Neural progenitor cell (in vitro differentiated cells): ENCODE measurements around the gene CEP57L1. TPM values are rescaled to one million over a fixed set of nuclear protein-coding genes. Genes with fewer than 3 reads are reported as not detected.

Source experiments
- DNase-seq: peaks from one replicate; pipeline ENCODE4 v3.0.0-alpha.2; 2016; ENCODE audit warnings: low spot score
- H2AFZ ChIP-seq: fragments of 200-600 bp; sonication (generic); replicated peaks from 2 replicates; pipeline ENCODE4 v1.6.1; 2016; ENCODE audit warnings: antibody characterized with exemption
- H3F3A ChIP-seq: fragments of 200-600 bp; sonication (generic); 2 replicates; pipeline ENCODE4 v1.6.1; 2016; ENCODE audit warnings: antibody characterized with exemption, low read depth
- H3K27ac ChIP-seq: fragments of 200-600 bp; sonication (generic); 2 replicates; pipeline ENCODE4 v1.5.1; 2016; ENCODE audit warnings: mild to moderate bottlenecking
- H3K27me3 ChIP-seq: fragments of 200-600 bp; sonication (generic); 2 replicates; pipeline ENCODE4 v1.6.1; 2016; ENCODE audit warnings: mild to moderate bottlenecking, moderate library complexity
- H3K36me3 ChIP-seq: fragments of 200-600 bp; sonication (generic); 2 replicates; pipeline ENCODE4 v1.5.1; 2016
- H3K4me1 ChIP-seq: fragments of 200-600 bp; sonication (generic); 2 replicates; pipeline ENCODE4 v1.6.1; 2016; ENCODE audit warnings: mixed run types
- H3K4me2 ChIP-seq: fragments of 200-600 bp; sonication (generic); 2 replicates; pipeline ENCODE4 v1.6.1; 2016
- H3K4me3 ChIP-seq: fragments of 200-600 bp; sonication (generic); 2 replicates; pipeline ENCODE4 v1.5.1; 2016
- H3K79me2 ChIP-seq: fragments of 200-600 bp; sonication (generic); 2 replicates; pipeline ENCODE4 v1.6.1; 2016; ENCODE audit warnings: low read depth
- H3K9ac ChIP-seq: fragments of 200-600 bp; sonication (generic); 2 replicates; pipeline ENCODE4 v1.6.1; 2016
- H3K9me3 ChIP-seq: fragments of 200-600 bp; sonication (generic); 2 replicates; pipeline ENCODE4 v1.5.1; 2016; ENCODE audit warnings: low read depth
- H4K20me1 ChIP-seq: fragments of 200-600 bp; sonication (generic); 2 replicates; pipeline ENCODE4 v1.6.1; 2016; ENCODE audit warnings: low read depth
- H3K27ac Mint-ChIP-seq: 3 replicates; pipeline ENCODE4 v1.8.0; 2021; ENCODE audit warnings: mixed read lengths
- H3K27me3 Mint-ChIP-seq: 2 replicates; pipeline ENCODE4 v1.8.0; 2022; ENCODE audit warnings: low read depth, mild to moderate bottlenecking, inconsistent platforms, moderate library complexity, mixed read lengths; ENCODE audit not compliant: insufficient read depth
- H3K36me3 Mint-ChIP-seq: 3 replicates; pipeline ENCODE4 v1.8.0; 2021; ENCODE audit warnings: mixed read lengths
- H3K4me1 Mint-ChIP-seq: 3 replicates; pipeline ENCODE4 v1.8.0; 2021; ENCODE audit warnings: mixed read lengths
- H3K4me3 Mint-ChIP-seq: 3 replicates; pipeline ENCODE4 v1.8.0; 2021; ENCODE audit warnings: mild to moderate bottlenecking, moderate library complexity, mixed read lengths
- H3K9me3 Mint-ChIP-seq: 3 replicates; pipeline ENCODE4 v1.8.0; 2020; ENCODE audit warnings: mixed read lengths
- EZH2 ChIP-seq: fragments of 200-600 bp; sonication (generic); IDR thresholded peaks from 2 replicates; pipeline ENCODE4 v1.6.1; 2017; ENCODE audit warnings: antibody characterized with exemption, mild to moderate bottlenecking, moderate library complexity
- EZH2phosphoT487 ChIP-seq: fragments of 200-600 bp; sonication (generic); IDR thresholded peaks from 2 replicates; pipeline ENCODE4 v1.6.1; 2017; ENCODE audit warnings: antibody characterized with exemption
- total RNA-seq: library from RNA; depleted of rRNA; stranded (reverse); fragments of >200 nt; gene quantifications from 2 replicates; pipeline ENCODE4 v1.2.3, GENCODE V29; 2015; ENCODE audit warnings: low replicate concordance
- TF ChIP-seq, protein P1 (sequence below): fragments of 200-600 bp; sonication (generic); IDR thresholded peaks from 2 replicates; pipeline ENCODE4 v1.5.1; 2017; ENCODE audit warnings: antibody characterized with exemption, mild to moderate bottlenecking

Gene CEP57L1
- total RNA-seq, 1 donor from 2014 or later: 68.0 TPM

DNA sequence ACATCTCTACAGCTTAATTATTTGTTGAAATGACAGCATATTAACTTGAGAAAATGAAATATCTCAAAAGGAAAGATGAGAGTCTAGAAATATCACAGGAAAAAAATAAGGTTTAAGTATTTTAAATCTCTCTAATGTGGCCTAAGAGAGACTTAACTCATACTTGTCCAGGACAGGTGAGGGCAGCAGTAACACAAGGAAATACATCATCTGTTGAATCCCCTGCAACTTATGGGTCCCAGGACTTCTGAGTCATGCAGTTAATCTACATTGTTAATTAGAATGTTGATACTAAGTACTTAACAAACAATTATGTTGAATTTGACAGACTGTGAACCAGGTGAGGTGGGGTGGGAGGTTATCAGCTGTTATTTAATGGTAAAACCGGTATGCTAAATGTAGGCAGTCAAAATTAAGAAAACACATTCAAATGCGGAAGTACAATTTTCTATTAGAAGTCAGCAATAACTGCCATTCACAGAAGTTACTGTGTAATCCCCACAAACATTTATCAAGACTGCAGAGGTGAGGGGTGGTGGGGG lies 87.9 kb downstream of the CEP57L1 start:
- H3K27me3 Mint-ChIP-seq: no peaks in the 10 kb centered on the region
- no peaks in the 10 kb centered on the region for H3K36me3 ChIP-seq

DNA sequence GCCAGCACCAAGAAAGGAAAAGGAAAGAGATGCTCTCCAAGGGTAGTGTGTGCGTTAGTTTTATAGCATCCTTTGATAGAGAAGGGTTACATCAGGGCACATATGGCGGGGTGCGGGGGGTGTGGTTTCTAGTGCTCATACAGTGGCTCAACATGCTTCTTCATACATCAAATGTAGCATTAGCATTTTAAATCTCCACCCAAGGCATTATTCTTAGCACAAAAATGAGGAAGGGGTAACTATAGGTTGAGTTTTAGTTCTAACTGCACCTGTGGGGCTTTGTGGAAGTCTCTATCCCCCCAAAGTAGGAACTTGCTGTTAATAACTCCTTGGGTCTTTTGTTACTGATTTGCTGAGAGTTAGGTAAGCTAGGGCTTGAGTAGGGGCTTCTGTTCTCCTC lies 89.3 kb downstream of the CEP57L1 start:
- H3K27me3 Mint-ChIP-seq: no peaks in the 10 kb centered on the region
- Histone ChIP-seq H3K9ac (no peak overlapping the region), H2AFZ (no peak overlapping the region), H3K27ac (no peak overlapping the region), H3K79me2 (no peaks in the 10 kb centered on the region), H3K27me3 (no peaks in the 10 kb centered on the region), H3F3A (no peaks in the 10 kb centered on the region), H3K9me3 (no peaks in the 10 kb centered on the region), H3K4me2 (no peak overlapping the region), H3K36me3 (no peaks in the 10 kb centered on the region), H4K20me1 (no peaks in the 10 kb centered on the region), H3K4me1 (no peaks in the 10 kb centered on the region), H3K4me3 (no peak overlapping the region)
- TF ChIP-seq EZH2phosphoT487 (no peak), EZH2 (no peak)
- TF ChIP-seq, protein P1, sequence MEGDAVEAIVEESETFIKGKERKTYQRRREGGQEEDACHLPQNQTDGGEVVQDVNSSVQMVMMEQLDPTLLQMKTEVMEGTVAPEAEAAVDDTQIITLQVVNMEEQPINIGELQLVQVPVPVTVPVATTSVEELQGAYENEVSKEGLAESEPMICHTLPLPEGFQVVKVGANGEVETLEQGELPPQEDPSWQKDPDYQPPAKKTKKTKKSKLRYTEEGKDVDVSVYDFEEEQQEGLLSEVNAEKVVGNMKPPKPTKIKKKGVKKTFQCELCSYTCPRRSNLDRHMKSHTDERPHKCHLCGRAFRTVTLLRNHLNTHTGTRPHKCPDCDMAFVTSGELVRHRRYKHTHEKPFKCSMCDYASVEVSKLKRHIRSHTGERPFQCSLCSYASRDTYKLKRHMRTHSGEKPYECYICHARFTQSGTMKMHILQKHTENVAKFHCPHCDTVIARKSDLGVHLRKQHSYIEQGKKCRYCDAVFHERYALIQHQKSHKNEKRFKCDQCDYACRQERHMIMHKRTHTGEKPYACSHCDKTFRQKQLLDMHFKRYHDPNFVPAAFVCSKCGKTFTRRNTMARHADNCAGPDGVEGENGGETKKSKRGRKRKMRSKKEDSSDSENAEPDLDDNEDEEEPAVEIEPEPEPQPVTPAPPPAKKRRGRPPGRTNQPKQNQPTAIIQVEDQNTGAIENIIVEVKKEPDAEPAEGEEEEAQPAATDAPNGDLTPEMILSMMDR: no peak
- H3K27ac Mint-ChIP-seq: no peak overlapping the region
- H3K9me3 Mint-ChIP-seq: no peaks in the 10 kb centered on the region
- H3K4me1 Mint-ChIP-seq: no peaks in the 10 kb centered on the region
- H3K36me3 Mint-ChIP-seq: no peaks in the 10 kb centered on the region
- no peak for DNase-seq
- H3K4me3 Mint-ChIP-seq: no peak overlapping the region

More for the DNA sequence above, 87.9 kb downstream of the CEP57L1 start:
- no peaks in the 10 kb centered on the region for H3K9me3 ChIP-seq
- no peaks in the 10 kb centered on the region for H3F3A ChIP-seq
- Mint-ChIP-seq H3K27ac (no peak overlapping the region), H3K4me3 (no peak overlapping the region), H3K36me3 (no peaks in the 10 kb centered on the region), H3K9me3 (no peaks in the 10 kb centered on the region), H3K4me1 (no peaks in the 10 kb centered on the region)
- no peaks in the 10 kb centered on the region for H3K79me2 ChIP-seq
- H3K4me1 ChIP-seq: no peaks in the 10 kb centered on the region
- no peak overlapping the region for H3K4me2 ChIP-seq
- no peak overlapping the region for H3K4me3 ChIP-seq
- DNase-seq: no peak
- no peak overlapping the region for H3K9ac ChIP-seq
- H3K27ac ChIP-seq: no peak overlapping the region
- no peaks in the 10 kb centered on the region for H3K27me3 ChIP-seq
- TF ChIP-seq EZH2phosphoT487 (no peak), EZH2 (no peak)
- TF ChIP-seq, protein P1: no peak
- H4K20me1 ChIP-seq: no peaks in the 10 kb centered on the region
- no peak overlapping the region for H2AFZ ChIP-seq

DNA sequence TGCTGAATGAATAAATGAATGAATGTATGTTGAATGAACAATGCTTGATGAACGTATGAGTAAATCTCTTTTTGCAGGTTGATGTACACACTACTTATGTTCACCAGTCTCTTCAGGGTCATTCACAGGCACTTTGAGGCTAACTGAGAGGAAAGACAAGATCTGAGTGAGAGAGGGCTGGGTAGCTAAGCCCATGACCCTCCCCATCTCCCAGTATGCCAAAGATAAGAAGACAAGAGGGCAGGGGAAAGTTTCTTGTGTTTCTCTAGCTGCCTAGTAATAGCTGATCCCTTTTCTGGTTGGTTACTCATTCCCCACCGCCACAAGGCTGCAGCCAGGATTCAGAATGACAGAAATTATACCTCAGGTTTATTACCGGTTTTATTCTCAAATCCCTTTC lies 90.7 kb downstream of the CEP57L1 start:
- Histone ChIP-seq H3K36me3 (no peaks in the 10 kb centered on the region), H3K4me2 (no peak overlapping the region), H3K27ac (no peak overlapping the region), H3K4me1 (no peaks in the 10 kb centered on the region), H3K27me3 (no peaks in the 10 kb centered on the region), H3K79me2 (no peaks in the 10 kb centered on the region), H3K9ac (no peak overlapping the region), H4K20me1 (no peaks in the 10 kb centered on the region), H2AFZ (no peak overlapping the region), H3F3A (no peaks in the 10 kb centered on the region), H3K4me3 (no peak overlapping the region), H3K9me3 (no peaks in the 10 kb centered on the region)
- no peak for TF ChIP-seq EZH2
- TF ChIP-seq, protein P1: no peak
- TF ChIP-seq EZH2phosphoT487: no peak
- no peak for DNase-seq
- Mint-ChIP-seq H3K4me3 (no peak overlapping the region), H3K36me3 (no peaks in the 10 kb centered on the region), H3K27ac (no peak overlapping the region), H3K9me3 (peaks cover 5% of the 10 kb centered on the region), H3K27me3 (no peaks in the 10 kb centered on the region), H3K4me1 (no peaks in the 10 kb centered on the region)
